Uterus (tissue), 2 donors: Measurements from ENCODE around the gene SFXN5.

Experiments used
- CTCF ChIP-seq, 4 experiments: fragments of 200-600 bp in 2 of 4; fragments of 450-650 bp in 2 of 4; sonication (generic) in 2 of 4; IDR thresholded peaks; one replicate each; pipeline ENCODE4 v1.5.1; 2016 to 2019; ENCODE audit warnings: antibody characterized with exemption in 4 of 4, mild to moderate bottlenecking in 2 of 4, moderate library complexity in 1 of 4
- POLR2A ChIP-seq, 2 donors: fragments of 450-650 bp; IDR thresholded peaks; one replicate each; pipeline ENCODE4 v1.6.1; 2016; ENCODE audit warnings: antibody characterized with exemption in 2 of 2, mild to moderate bottlenecking in 1 of 2, moderate library complexity in 1 of 2

GRCh38 chr2:72917138-72917876, 154.2 kb downstream of the SFXN5 start, which contains the start of gene EMX1:
- TF ChIP-seq CTCF (IDR thresholded peaks at IDR 0.05) (no peak), POLR2A (IDR thresholded peaks at IDR 0.05) (no peak)
